Epidermal melanocyte (primary cell): Measurements from ENCODE around the gene DIP2C.

ENCODE experiments used
- DNase-seq: peaks from one replicate; pipeline ENCODE4 v3.0.0; 2011; ENCODE audit warnings: low spot score; ENCODE audit not compliant: insufficient read length

Gene DIP2C

DNA sequence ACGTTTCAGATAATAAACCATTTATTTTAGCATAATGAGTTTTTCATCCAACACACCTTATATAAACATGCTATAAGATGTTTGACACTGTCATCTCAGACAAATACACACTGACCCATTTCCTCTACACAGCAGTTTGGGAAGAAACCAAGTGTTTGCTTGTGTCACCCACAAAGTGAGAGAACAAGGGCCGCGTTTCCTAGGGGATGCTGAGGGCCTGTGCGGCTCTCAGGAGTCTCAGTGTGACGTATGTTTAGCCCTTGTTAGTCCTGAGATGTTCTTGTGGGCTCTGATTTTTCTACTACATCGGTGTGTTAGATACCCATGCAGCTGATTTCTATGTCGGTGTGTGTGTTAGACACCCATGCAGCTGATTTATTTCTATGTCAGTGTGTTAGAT lies 266.3 kb downstream of the DIP2C start:
- DNase-seq, result no peak

DNA sequence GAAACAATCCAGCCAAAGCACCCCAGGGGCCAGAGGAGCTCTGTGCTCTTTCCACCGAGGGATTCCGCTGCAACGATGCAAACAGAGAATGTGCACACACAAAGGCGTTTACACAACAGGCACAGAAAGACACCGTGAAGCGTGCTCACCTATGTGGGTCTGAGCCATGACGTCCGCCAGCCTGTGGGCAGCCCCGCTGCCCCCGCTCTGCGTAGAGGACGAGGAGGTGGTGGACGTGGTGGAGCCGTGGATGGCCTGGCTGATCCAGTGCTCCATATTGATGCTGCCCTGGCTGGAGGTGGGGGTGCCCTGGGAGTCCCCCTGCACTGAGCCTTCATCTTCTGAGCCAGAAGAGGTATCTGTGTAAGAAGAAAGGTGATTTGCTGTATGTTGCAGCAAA lies 266.8 kb downstream of the DIP2C start:
- no peak for DNase-seq

DNA sequence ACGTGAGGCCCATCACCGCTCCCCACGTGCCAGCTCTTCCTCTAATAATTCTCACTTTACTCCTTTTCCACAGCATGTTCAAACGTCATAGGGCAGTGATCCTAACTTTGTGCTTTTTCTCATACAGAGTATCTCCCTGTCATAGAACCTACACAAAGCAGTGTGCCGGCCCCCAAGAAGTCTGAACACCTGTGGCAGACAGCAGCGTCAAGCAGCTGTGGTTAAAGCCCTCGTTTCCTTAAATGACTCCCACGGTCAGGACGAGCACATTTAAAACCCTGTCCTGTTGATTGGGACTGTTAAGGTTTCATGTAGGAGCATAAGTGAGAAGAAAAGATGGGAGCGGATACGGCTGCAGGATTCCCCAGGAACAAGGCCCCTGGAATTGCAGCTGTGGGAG lies 267.2 kb downstream of the DIP2C start:
- no peak for DNase-seq

DNA sequence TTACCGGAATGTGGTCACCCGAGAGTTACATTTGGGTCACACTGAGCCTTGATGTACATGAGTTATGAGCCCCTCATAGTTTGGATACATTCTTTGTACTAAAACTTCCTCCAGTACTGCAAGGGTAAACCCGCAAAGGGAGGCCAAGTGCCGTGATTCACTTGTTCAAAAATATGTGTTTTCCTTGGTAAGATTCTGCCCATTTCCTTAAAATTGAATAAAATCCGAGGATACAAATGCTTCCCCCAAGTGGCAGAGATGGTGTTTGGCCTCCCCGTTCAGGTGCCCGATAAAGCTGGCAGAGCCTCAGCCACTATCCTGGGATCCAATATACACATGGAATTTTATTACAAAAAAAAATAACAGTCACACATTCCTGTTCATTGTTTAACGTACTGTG lies 268.3 kb downstream of the DIP2C start:
- no peak for DNase-seq

DNA sequence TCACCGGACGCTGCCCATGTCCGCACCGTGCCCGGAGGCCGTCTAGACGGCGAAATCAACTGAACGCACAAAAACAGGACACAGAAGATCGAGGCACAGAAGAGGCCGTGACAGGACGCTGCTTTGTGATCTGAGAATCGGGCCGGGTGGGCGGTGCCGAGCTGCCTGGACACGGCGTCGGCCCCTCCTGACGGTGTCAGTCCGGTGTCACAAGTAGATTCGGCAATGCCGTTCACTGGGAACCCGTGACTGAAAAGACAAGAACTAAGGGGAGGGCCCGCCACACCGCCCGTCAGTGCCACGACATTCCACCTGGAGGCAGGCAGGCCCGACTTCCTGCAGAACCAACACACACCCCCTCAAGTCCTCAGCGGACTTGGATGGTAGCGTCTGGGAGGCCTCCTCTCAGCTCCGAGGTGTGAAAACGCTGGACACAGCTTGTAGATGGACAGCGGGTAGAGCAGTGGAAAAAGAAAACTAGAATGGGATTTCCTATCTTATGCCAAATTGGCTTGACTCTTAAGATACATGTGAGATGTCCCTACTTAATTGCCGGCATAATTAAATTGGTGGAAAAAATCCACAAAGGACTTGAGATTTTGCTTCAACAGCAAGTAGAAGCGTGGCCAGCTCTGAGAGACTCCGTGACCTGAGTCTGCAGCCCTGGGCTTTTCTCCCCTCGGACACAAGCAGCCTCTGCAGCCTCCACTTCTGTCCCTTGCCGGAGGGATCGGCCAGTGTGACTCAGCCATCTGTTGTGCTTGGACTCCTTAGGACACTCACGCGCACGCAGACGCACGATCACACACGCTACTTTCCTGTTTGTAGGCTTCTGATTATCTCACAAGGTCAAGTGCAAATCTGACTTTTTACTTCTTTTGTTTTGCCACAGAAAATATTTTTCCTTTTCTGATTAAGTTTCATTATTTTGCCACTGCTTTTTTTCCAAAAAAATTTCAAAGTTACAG lies 269.0 kb downstream of the DIP2C start:
- DNase-seq, result no peak

DNA sequence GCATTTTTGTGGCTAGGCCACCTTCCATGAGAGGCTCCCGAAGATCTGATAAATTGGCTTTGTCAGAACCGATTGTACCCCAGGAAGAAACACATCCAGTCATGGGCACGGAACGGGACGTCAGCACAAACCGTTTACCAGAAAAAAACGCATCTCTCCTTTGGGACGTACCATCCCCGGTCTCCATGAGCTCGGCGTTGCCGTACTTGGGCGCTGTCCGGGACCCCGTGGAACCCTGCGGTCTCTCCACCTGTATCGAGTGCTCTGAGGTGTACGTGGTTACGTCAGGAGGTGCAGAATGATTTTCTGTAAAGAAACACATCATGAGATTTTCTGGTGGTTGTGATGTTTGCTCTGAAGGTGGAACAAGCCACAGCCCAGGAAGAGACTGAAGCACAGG lies 270.6 kb downstream of the DIP2C start:
- DNase-seq, result no peak

DNA sequence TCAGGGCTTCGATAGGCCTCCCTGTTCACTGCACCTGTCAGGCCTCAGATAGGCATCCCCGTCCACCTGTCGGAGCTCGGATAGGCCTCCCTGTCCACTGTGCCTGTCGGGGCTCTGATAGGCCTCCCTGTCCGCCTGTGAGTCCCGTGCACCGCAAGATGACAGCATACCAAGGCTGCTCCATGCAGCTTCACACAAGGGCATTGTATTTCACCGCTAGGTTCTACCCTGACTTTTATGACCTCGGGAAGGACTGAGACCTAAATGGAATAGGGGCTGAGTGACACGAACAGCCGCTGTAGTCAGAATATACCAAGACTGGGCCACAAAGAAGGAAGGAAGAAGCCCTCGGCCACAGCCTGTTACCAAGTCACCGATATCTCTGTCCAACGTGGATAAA lies 271.2 kb downstream of the DIP2C start:
- no peak for DNase-seq

DNA sequence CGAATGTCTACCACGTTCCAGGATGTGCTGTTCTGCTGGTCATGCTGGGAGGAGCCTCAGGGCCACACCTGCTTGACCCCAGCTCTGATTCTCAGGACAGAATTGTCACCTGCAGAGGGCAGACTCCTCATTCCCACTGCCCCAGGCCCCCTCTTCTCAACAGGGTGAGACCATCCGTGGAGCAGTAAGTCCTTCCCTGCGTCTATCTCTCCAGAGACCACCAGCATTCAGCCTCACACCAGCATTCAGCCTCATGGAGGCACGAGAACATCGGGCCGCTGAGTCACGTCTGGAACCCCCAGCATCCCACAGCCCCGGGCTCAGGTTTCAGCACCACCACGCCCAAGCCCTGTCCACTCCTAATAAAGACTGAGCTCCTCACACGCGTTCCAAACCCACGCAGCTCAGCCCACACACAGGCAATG lies 273.4 kb downstream of the DIP2C start:
- DNase-seq, result no peak

DNA sequence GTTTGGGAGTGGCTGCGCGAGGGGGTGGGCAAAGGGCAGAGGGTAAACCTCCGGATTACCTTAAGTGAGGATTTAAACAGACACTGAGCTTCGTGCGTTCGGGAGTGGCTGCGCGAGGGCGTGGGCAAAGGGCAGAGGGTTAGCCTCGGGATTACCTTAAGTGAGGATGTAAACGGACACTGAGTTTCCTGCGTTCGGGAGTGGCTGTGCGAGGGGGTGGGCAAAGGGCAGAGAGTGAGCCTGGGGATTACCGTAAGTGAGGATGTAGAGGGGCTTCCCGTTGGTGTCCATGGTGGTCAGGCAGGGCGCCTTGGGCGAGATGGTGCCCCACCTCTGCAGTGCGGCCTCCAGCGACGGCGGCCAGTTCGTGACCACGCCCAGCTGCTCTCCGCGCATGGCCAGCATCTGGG lies 275.8 kb downstream of the DIP2C start:
- DNase-seq, result no peak

DNA sequence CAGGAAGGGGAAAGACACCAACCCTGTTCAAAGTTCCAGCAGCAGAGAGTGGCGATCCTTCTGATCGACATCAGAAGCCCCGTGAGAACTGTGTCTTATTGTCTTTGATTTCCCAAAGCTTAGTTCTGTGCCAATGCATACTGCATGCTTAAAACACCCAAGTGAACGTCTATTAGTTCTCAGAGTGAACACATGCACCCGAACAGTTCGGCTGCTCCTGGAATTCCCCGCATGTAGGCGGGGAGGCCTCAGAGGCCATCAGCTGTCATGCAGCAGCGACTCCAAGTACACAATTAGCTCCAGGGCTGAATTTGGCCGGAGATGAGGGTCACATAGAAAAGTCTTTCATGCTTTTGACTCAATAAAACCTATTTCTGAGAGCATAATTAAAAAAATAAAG lies 277.4 kb downstream of the DIP2C start:
- no peak for DNase-seq

DNA sequence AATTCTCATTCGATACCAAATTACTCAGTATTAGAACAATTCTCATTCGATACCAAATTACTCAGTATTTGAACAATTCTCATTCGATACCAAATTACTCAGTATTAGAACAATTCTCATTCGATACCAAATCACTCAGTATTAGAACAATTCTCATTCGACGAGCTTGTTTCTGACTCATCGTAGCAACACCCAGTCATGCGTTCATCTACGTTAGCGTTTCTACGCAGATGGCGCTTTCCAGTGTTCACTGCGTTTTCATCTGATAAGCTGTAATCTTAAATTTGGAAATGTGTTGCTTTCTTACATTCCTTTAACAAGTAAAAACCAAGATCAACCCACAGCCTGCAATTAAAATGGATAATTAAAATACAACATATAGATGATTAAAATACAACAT lies 277.9 kb downstream of the DIP2C start:
- DNase-seq, result no peak

DNA sequence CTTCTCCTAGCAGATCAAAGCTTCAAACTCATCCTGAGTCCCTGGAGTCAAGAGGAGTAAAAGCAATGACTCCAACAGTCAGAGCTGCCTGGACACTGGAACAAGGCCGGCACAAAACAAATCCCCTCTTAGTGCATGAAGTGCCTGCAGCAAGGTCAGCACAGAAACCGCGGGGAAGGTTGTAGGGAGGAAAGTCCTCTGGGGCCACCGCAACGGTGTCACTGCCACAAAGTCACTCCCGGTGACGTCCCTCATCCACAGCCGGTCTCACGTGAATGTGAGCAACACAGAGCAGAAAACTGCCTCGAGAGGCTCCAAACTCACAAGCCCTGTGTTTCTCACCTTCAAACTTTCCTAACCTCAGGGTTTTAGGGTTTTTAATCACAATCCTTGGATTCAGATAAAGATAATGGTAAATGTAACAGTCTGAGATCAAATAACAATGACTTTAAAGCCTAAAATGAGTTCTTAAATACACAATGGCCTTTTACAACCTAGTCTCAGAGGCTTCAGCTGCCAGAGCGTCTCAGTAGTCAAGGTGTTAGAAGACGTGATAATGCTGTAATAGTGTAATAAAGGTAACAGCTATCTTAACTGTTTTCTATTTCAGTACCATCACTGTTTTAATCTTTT lies 279.9 kb downstream of the DIP2C start:
- DNase-seq, result no peak

DNA sequence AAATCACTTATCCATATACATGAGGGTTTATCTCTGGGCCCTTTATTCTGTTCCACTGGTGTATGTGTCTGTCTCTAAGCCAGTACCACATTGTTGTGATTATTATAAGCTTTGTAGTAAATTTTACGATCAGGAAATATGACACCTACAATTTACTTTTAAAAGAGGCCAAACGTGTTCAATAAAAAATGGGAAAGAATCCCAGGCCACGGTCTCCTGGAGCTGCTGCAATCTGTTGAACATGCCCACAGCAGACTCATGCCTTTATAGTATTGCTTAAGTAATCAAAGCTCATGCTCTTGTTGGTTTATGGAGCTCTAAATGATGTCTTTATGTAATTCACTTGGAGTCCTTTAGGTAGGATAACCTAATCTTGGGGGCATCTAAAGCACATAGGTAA lies 281.2 kb downstream of the DIP2C start:
- DNase-seq, result no peak

DNA sequence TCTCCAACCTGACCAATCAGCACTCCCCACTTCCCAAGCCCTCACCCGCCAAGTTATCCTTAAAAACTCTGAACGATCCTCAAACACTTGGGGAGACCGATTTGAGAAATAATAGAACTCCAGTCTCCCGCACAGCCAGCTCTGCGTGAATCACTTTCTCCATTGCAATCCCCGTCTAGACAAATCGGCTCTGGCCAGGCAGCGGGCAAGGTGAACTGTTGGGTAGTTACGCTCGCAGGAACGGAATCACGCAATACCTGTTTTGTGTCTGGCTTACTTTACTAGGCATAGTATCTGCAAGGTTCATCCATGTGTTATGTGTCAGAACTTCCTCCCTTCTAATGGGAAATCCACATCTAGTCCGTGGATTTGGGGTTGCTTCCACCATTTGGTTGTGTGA lies 282.5 kb downstream of the DIP2C start:
- DNase-seq, result no peak

DNA sequence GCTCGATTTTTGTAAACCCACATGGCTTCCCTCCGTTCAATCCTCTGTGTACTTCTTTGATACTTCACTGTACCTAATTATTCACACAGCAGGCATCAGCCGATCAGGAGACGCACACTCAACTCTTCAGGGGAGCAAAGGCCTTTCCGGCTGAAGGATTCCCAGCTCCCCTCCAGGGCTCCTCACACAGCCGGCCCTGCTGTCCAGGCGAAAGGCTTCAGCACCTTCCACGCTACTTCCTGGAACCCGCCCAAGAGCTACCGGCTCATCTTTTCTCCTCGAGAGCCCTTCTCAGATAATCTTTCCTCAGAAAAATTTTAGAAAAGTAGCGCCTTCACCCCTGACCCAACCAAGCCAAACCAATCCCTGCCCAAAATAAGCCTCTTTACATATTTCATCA lies 283.8 kb downstream of the DIP2C start:
- no peak for DNase-seq

DNA sequence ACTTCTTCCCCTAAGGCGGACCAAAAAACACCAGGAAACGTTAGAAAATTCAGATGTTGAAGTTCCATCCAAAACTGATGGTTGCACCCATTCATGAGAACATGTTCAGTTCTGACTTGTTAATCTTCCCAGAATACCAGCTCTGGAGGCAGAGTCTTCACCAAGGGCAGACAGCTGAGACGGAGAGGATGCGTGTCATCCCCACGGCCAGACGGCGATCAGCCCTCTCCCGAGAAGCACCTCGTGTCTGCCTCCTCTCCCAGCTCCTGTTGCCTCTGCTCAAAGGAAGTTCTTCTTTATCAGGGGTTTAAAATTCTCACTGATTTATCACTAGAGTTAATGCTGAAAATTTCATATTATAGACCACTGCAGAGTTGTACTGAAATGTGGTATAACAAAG lies 284.5 kb downstream of the DIP2C start:
- DNase-seq, result no peak

DNA sequence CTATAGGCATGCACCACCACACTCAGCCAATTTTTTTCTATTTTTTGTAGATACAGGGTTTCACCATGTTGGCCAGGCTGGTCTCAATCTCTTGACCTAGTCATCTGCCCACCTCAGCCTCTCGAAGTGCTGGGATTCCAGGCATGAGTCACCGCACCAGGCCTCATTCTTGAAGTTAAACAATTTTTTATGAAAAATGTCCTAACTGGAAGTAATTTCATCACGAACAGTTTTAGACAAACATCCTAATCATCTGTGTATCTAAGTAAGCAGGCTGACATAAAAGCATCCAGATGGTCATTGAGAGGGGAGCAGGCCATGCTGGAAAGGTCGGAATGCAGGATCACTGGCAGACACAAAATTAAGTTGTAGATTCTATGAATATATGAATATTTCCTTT lies 285.1 kb downstream of the DIP2C start:
- DNase-seq, result no peak

DNA sequence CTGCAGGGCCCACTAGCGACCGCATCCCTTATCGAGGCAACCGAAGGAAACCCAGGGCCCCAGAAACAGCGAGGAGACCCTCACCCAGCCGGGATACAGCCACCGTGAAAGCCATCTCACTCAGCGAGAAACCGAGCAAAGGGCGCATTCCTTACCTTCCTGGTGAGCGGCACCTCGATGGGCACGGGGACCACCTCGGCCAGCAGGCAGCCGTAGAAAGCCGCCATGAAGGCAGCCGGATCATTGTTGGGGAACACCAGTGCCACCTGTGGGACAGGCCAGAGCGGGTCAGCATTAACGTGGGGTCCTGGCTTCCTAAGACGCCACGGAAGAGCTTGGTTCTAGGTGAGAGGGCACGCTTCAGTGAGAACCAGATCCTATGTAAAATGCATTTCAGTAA lies 290.5 kb downstream of the DIP2C start:
- DNase-seq, result no peak

DNA sequence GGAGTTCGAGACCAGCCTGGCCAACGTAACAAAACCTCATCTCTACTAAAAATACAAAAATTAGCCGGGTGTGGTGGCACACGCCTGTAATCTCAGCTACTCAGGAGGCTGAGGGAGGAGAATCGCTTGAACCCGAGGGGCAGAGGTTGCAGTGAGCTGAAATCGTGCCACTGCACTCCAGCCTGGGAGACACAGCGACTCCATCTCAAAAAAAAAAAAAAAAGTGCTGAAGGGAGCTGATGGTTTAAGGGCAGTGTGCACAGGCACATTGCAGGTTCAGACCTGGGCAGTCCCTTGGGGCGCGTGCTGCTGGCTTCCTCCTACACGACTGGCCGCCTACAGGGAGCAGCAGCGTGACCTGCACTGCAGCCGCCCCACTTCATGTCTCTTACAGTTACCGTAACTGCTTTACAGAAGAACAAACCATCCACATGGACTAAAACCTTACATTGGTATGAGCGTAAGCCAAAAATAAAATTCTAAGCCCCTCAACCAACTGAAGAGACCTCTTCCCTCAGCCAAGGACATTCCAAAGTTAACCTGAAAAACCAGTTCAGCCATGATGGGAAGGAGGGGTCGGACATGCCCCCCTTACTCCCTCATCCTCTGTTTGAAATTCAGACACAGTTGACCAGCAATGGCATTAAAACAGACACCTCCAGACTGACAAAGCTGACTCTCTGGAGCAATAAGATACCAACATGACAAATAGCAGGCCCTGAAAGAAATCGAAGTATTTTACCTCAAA lies 292.0 kb downstream of the DIP2C start:
- no peak for DNase-seq

DNA sequence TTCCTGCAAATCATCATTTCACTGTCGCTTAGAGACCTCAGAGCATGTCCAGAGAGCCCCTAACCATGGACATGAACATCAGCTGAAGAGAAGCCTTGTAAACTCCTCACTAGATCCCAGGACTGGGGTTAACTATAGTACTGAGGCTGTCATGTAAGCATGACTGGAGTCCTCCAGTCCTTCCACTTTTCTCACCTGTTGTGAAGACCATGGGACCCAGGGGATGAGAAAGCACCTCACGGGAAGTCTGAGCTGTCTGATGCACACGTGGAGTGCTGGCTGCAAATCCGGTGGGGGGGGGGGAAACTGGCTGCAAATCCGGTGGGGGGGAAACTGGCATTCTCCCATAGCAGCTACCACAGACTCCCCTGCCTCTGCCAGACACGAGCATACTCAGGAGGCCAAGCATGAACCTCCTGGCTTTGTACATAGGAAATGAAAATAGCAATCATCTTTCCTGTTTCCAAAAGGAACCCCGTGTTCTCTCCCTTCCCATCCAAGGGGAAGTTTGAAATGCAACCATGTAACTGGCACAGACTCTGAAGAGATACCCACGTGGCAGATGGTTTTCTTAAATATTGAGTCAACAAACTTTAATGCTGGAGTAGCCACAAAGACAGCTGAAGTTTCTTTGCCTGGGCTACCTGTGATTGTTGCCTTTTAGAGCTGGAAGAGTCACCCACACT lies 292.8 kb downstream of the DIP2C start:
- no peak for DNase-seq

DNA sequence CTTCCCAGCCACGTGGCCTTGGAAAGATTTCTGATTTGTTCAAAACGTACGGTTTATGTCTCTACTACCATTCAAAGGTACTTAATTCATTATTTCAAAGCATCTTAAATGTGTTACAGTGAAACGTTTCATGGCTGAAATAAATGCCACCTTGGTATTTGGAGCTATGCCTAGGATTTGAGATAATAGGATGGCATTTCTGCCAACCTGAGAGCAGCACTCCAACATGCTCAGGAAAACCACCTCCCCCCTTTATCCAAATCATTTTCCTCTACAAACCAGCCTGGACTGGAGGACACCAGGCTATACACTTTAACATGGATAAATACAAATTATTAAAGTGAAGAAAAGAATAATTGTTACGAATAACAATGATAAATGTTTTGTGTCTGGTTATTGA lies 293.4 kb downstream of the DIP2C start:
- DNase-seq, result no peak

DNA sequence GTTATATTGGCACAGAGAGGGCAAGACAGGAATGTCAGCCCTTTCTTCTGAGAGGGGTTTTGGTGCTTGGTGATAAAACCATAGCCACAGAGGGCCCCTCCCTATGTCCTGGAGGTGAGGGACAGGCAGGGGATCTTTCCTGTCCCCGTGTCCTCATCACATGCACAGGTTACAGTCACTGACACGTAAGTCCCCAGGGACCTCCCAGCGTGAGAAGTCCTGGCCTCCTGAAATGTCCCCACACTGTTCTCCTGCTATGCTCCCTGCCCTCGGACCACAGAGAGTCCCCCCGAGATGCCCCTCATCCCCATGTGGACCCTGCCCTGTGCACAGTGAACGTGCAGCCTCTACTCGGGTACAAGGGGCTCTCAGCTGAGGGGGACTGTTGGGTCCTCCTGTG lies 293.8 kb downstream of the DIP2C start:
- DNase-seq, result no peak
